HUES64 (cell line): ENCODE measurements around the gene COL2A1.

Experiments used
- H3K27ac ChIP-seq: 2 replicates; pipeline ENCODE4 v1.7.0; 2013; ENCODE audit warnings: low read depth, low read length, inconsistent platforms
- H3K27me3 ChIP-seq: 2 replicates; pipeline ENCODE4 v1.6.1; 2013; ENCODE audit warnings: mild to moderate bottlenecking, low read length; ENCODE audit not compliant: insufficient read depth
- H3K36me3 ChIP-seq: 2 replicates; pipeline ENCODE4 v1.6.1; 2013; ENCODE audit warnings: mild to moderate bottlenecking, low read length; ENCODE audit not compliant: insufficient read depth
- H3K4me1 ChIP-seq: 2 replicates; pipeline ENCODE4 v1.6.1; 2013; ENCODE audit warnings: mild to moderate bottlenecking, low read length, moderate library complexity; ENCODE audit not compliant: insufficient read depth
- H3K4me3 ChIP-seq: 2 replicates; pipeline ENCODE4 v1.5.1; 2013; ENCODE audit warnings: mild to moderate bottlenecking, low read length, moderate library complexity
- H3K9ac ChIP-seq: 2 replicates; pipeline ENCODE4 v1.6.1; 2013; ENCODE audit warnings: mild to moderate bottlenecking, low read depth, low read length
- H3K9me3 ChIP-seq: 2 replicates; pipeline ENCODE4 v1.6.1; 2013; ENCODE audit warnings: low read depth, low read length; ENCODE audit not compliant: insufficient read depth
- WGBS: fragments of 150-250, 120-280 bp; methylation state at CpG from one replicate; pipeline ENCODE4 v1.1.7; 2013; ENCODE audit warnings: missing lambda C conversion rate; 5-methylcytosine and 5-hydroxymethylcytosine counted together

COL2A1 gene

DNA sequence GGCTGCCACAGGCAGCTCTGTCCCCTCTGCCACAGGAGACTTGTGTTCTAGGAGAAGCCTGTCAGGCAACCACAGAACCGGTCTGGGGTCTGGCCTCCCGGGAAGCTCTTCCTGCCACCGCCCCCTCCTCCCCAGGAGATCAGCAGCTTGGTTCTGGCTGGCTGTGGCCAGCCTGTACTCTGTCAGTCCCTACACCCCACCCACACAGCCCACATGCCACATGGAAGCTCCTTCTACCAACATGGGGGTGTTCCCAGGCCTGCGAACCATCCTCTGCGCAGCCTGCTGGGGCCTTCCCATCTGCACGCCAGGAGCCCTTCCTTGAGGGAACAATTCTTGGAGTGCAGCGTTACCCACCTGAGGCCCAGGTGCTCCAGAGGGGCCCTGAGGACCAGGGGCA, 24.1 kb downstream of the COL2A1 start:
- H3K4me1 ChIP-seq, result no peaks in the 10 kb centered on the region
- H3K36me3 ChIP-seq, result no peaks in the 10 kb centered on the region
- peaks cover 23% of the 10 kb centered on the region for H3K27me3 ChIP-seq
- H3K9me3 ChIP-seq, result no peaks in the 10 kb centered on the region
- no peak overlapping the region for H3K4me3 ChIP-seq
- no peak overlapping the region for H3K9ac ChIP-seq
- H3K27ac ChIP-seq, result no peak overlapping the region
- 77% methylated on average over 7 of the region's 7 CpGs for WGBS

DNA sequence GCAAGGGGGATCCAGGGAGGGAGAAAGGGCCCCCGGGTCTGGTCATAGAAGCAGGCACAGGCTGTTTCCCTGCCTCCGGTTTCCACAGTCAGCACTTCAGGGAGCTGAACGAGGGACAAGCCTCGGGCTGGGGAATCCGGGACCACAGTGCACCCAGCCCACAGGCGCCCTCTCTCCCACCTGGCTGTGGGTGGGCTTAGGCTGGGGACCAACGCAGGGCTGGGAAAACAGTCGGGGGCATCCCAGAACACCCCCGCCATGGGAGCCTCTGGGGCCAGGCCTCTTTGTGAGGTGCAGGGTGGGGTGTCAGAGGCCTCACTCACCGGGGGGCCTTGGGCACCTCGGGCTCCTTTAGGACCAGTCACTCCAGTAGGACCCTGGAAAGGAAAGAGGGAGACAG, 24.6 kb downstream of the COL2A1 start:
- Histone ChIP-seq H3K4me3 (no peak overlapping the region), H3K9ac (no peak overlapping the region), H3K4me1 (no peaks in the 10 kb centered on the region), H3K9me3 (no peaks in the 10 kb centered on the region), H3K27ac (no peak overlapping the region), H3K27me3 (peaks cover 23% of the 10 kb centered on the region), H3K36me3 (no peaks in the 10 kb centered on the region)
- WGBS, result 89% methylated on average over 11 of the region's 11 CpGs

DNA sequence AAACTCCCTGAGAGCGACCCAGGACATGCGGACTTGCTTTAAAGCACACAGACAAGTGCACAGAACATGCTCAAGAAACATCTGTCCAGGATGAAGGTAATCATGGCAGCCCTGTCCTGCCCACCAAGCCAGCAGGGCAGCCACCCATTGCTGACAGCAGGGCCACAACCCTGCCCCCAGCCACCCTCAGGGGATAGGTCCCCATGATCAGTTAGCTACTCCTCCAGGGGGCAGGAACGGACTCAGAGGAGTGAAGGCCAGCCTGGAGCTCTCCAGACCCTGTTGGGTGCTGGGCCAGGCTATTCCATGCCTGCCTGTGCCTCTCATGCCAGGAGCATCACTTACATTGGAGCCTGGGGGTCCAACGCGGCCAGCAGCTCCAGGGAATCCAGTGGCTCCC, 25.1 kb downstream of the COL2A1 start:
- H3K36me3 ChIP-seq, result no peaks in the 10 kb centered on the region
- WGBS, result 82% methylated on average over 5 of the region's 5 CpGs

DNA sequence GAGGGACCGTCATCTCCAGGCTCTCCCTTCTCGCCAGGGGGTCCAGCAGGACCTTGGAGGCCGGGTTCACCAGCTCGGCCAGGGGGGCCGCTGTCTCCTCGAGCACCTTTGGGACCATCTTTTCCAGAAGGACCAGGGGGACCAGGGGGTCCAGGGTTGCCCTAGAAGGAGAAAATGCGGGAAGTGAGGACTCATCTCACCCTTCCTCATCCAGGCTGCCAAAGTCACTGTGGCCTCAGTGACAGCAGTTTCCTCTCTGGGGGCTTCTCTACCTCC, 25.7 kb downstream of the COL2A1 start:
- Histone ChIP-seq H3K27me3 (peaks cover 23% of the 10 kb centered on the region), H3K4me1 (no peaks in the 10 kb centered on the region), H3K4me3 (no peak overlapping the region), H3K36me3 (no peaks in the 10 kb centered on the region), H3K9me3 (no peaks in the 10 kb centered on the region), H3K27ac (no peak overlapping the region), H3K9ac (no peak overlapping the region)
- WGBS, result 95% methylated on average over 7 of the region's 7 CpGs

More for the DNA sequence above, 25.1 kb downstream of the COL2A1 start:
- Histone ChIP-seq H3K9ac (no peak overlapping the region), H3K27me3 (peaks cover 23% of the 10 kb centered on the region), H3K27ac (no peak overlapping the region), H3K9me3 (no peaks in the 10 kb centered on the region), H3K4me1 (no peaks in the 10 kb centered on the region), H3K4me3 (no peak overlapping the region)

DNA sequence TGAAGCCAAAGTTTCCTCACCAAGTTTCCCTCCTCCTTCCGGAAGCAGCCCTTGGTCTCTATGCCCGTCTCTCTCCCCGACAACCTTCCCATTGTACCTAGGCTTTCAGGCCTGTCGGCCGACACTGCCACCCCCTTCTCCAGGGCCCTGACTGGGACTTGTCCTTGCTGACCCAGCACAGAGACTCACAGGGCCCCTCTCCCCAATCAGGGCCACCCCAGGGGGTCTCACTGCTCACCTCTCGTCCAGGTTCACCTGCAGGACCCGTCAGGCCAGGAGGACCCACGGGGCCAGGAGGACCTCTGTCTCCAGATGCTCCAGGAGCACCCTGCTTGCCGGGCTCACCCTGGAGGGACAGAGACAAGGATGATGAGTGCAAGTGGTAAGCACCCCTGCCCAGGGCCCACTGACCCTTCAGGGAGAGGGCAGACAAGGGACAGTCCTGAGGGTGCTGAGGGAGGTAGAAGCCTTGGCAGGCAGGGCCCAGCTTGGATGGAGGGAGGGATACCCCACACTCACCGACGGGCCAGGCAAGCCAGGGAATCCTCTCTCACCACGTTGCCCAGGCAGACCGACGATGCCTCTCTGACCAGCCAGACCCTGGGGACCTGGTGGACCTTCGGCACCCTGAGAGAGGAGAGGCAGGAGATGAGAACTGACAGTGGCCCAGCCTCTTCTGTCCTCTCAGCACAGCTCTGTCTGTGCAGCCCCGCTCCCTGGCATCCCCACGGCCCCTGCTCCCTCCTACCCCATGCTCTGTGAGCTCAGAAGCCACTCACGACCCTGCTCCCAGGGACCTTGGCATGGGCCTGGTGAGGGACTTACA, 26.3 kb downstream of the COL2A1 start:
- Histone ChIP-seq H3K27ac (no peak overlapping the region), H3K27me3 (peaks cover 23% of the 10 kb centered on the region), H3K9ac (no peak overlapping the region), H3K36me3 (no peaks in the 10 kb centered on the region), H3K9me3 (no peaks in the 10 kb centered on the region), H3K4me1 (no peaks in the 10 kb centered on the region), H3K4me3 (no peak overlapping the region)
- WGBS, result 86% methylated on average over 18 of the region's 18 CpGs

DNA sequence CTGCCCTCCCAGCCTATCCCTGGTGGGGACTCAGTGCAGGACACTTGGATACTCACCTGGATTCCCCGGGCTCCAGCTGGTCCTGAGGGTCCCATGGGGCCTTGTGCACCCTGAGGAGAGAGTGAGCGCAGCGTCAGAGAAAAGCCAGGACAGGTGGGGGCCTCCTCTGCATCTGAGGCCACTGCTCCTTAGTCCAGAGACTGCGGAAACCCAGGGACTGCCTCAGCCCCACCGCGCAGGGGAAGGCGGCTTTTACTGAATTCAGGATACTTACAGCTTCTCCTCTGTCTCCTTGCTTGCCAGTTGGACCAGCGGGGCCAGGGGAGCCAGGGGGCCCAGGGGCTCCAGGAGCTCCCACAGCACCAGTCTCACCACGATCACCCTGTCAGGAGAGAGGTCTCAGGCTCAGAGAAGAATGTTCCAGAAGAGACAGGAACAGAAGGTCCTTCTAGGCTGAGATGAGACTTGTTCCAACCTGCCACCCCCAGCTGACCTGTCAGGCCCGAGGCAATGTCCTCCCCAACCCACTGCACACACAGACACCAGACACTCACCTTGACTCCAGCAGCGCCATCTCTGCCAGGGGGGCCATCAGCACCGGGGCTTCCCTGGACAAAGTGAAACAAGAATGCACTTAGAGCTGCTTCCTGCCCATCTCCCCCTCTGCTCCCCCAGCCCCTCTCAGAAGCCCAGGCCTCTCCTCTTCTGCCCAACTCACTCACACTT, 27.1 kb downstream of the COL2A1 start:
- H3K9ac ChIP-seq, result no peak overlapping the region
- no peak overlapping the region for H3K27ac ChIP-seq
- H3K4me1 ChIP-seq, result no peaks in the 10 kb centered on the region
- H3K4me3 ChIP-seq, result no peak overlapping the region
- H3K27me3 ChIP-seq, result peaks cover 22% of the 10 kb centered on the region
- no peaks in the 10 kb centered on the region for H3K36me3 ChIP-seq
- no peaks in the 10 kb centered on the region for H3K9me3 ChIP-seq
- WGBS, result 89% methylated on average over 12 of the region's 12 CpGs

DNA sequence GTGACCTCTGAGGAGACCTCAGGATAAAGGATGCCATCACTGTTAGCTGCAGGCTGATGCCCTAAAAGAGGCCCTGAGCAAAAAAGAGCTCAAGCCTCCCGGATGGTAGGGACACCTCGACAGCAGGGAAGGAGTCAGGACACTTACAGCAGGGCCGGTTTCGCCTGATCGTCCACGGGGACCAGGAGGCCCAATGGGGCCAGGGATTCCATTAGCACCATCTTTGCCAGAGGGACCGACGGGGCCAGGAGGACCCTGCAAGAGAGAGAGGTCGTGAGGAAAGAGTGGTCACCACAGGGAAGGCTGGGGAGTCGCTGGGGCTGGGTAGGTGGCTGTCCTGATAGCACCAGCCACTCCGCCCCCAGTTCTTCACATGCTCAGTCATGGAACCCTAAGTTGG, 28.5 kb downstream of the COL2A1 start:
- H3K27me3 ChIP-seq, result peaks cover 13% of the 10 kb centered on the region; the same call in 1 of the 2 replicates
- no peak overlapping the region for H3K4me3 ChIP-seq
- no peak overlapping the region for H3K27ac ChIP-seq
- WGBS, result 90% methylated on average over 11 of the region's 11 CpGs
- no peak overlapping the region for H3K9ac ChIP-seq
- no peaks in the 10 kb centered on the region for H3K4me1 ChIP-seq
- H3K36me3 ChIP-seq, result no peaks in the 10 kb centered on the region
- H3K9me3 ChIP-seq, result no peaks in the 10 kb centered on the region

DNA sequence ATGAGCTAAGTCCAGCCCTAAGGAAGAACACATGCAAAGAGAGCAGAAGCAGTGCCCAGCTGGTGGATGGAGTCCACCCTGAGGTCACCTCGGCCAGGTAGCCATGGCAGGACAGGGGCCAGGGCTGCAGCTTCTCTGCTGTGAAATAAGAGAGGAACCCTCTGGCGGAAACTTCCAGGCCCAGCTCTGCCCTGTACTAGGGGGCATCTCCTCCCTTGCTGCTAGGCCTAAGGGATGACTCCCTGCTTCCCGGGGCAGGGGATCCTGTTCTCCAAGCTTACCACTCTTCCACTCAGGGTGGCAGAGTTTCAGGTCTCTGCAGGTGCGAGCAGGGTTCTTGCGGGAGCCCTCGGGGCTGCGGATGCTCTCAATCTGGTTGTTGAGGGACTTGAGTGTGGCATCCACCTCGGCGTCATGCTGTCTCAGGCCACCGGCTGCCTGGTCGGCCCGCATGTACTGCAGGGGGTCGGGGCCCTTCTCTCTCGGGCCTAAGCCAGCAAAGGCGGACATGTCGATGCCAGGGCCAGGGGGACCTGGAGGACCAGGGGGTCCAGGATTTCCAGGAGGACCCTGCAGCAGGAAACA, 29.1 kb downstream of the COL2A1 start:
- Histone ChIP-seq H3K27me3 (peaks cover 18% of the 10 kb centered on the region), H3K36me3 (no peaks in the 10 kb centered on the region), H3K27ac (no peak overlapping the region), H3K4me3 (no peak overlapping the region), H3K9ac (no peak overlapping the region), H3K9me3 (no peaks in the 10 kb centered on the region), H3K4me1 (no peaks in the 10 kb centered on the region)
- 93% methylated on average over 16 of the region's 16 CpGs for WGBS

DNA sequence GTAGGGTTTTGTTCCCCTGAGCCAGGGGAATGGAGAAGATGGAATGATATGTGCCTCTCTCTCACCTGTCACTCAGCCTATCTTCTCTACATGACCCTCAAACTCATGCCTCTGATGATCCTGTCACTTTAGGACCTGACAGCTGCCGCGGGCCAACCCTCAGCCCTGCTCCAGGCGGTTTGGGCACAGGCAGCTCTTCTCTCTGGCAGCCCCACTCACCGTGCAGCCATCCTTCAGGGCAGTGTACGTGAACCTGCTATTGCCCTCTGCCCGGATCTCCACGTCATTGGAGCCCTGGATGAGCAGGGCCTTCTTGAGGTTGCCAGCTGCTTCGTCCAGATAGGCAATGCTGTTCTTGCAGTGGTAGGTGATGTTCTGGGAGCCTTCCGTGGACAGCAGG, 30.4 kb downstream of the COL2A1 start:
- H3K27me3 ChIP-seq, result peaks cover 24% of the 10 kb centered on the region
- H3K9me3 ChIP-seq, result no peaks in the 10 kb centered on the region
- H3K4me3 ChIP-seq, result no peak overlapping the region
- no peaks in the 10 kb centered on the region for H3K36me3 ChIP-seq
- 84% methylated on average over 9 of the region's 9 CpGs for WGBS
- no peak overlapping the region for H3K27ac ChIP-seq
- H3K4me1 ChIP-seq, result no peaks in the 10 kb centered on the region
- H3K9ac ChIP-seq, result no peak overlapping the region

DNA sequence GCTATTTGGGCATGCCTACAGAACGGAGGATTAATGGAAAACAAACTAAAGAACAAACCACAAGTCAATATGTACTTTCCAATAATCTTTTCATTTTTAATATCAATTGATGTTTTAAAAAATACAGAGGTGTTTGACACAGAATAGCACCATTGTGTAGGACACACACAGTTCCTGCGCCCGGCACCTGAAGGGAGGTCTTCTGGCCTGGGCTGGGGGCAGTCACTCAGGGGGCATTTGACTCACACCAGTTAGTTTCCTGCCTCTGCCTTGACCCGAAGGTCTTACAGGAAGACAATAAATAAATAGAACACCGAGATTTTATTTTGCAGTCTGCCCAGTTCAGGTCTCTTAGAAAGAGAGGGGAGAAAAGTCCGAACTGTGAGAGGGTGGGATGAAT, 31.4 kb downstream of the COL2A1 start:
- no peaks in the 10 kb centered on the region for H3K36me3 ChIP-seq
- no peak overlapping the region for H3K4me3 ChIP-seq
- 94% methylated on average over 6 of the region's 6 CpGs for WGBS
- H3K9ac ChIP-seq, result no peak overlapping the region
- peaks cover 18% of the 10 kb centered on the region for H3K27me3 ChIP-seq
- H3K4me1 ChIP-seq, result no peaks in the 10 kb centered on the region
- no peaks in the 10 kb centered on the region for H3K9me3 ChIP-seq
- no peak overlapping the region for H3K27ac ChIP-seq

DNA sequence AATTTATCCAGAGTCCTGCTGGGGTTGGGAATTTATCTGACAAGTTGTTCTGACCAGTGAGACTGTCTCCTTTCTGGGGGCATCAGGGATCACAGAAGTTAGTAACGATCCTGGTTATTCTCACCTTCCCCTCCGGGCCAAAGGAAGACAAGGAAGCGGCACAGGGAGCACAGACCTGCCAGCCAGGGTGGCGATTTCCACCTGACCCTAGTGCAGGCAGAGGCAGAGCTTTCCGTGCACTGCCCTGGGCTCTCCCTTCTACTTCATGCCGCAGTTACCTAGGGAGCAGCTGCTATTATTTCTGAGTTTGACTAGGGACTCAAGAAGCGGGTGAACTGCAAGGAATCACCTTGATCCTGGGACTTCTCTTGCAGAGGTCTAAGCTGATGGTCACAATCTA, 33.4 kb downstream of the COL2A1 start:
- no peaks in the 10 kb centered on the region for H3K36me3 ChIP-seq
- 79% methylated on average over 7 of the region's 7 CpGs for WGBS

More for the DNA sequence above, 33.4 kb downstream of the COL2A1 start:
- H3K27me3 ChIP-seq, result peaks cover 30% of the 10 kb centered on the region
- H3K27ac ChIP-seq, result no peak overlapping the region
- H3K4me1 ChIP-seq, result no peaks in the 10 kb centered on the region
- H3K9ac ChIP-seq, result no peak overlapping the region
- no peaks in the 10 kb centered on the region for H3K9me3 ChIP-seq
- H3K4me3 ChIP-seq, result no peak overlapping the region
